Endothelial cell of umbilical vein (primary cell): ENCODE data around the gene BNC1.
A peak's percentile ranks its signal among the peaks of the same experiment; 100 is the strongest.

Source experiments
- EZH2 ChIP-seq: IDR thresholded peaks from 2 replicates; pipeline ENCODE4 v1.6.1; 2012; ENCODE audit warnings: borderline replicate concordance, low read depth, mild to moderate bottlenecking, moderate library complexity, low read length, inconsistent platforms; ENCODE audit not compliant: severe bottlenecking
- FOS ChIP-seq: IDR thresholded peaks from 2 replicates; pipeline ENCODE4 v1.6.1; 2011; ENCODE audit warnings: mild to moderate bottlenecking, low read length, moderate library complexity, borderline replicate concordance; ENCODE audit not compliant: insufficient read depth
- GATA2 ChIP-seq: IDR thresholded peaks from 2 replicates; pipeline ENCODE4 v1.7.0; 2011; ENCODE audit warnings: low read depth, mild to moderate bottlenecking, moderate library complexity, mixed read lengths, low read length; ENCODE audit not compliant: insufficient read length, insufficient read depth
- MYC ChIP-seq: IDR thresholded peaks from one replicate; pipeline ENCODE4 v1.6.1; 2011; ENCODE audit warnings: mild to moderate bottlenecking, low read depth, low read length
- POLR2A ChIP-seq: IDR thresholded peaks from 2 replicates; pipeline ENCODE4 v1.6.1; 2012; ENCODE audit warnings: low read depth, mild to moderate bottlenecking, control low read depth, low read length
- POLR2AphosphoS5 ChIP-seq: IDR thresholded peaks from 2 replicates; pipeline ENCODE4 v1.6.1; 2012; ENCODE audit warnings: low read depth, mild to moderate bottlenecking, control low read depth, low read length, moderate library complexity; ENCODE audit not compliant: insufficient read depth
- TF ChIP-seq, protein P1 (sequence below), 2 donors: IDR thresholded peaks; 1 replicate in 1 of 2; 2 replicates in 1 of 2; pipeline ENCODE4 v1.5.1; 2011; ENCODE audit warnings: low read length in 2 of 2, mild to moderate bottlenecking in 2 of 2, moderate library complexity in 2 of 2, control low read depth in 1 of 2, inconsistent platforms in 1 of 2, low read depth in 1 of 2; ENCODE audit not compliant: insufficient read depth in 1 of 2; ENCODE audit errors: extremely low read depth in 1 of 2
- TF ChIP-seq, protein P2 (sequence below): IDR thresholded peaks from 2 replicates; pipeline ENCODE4 v1.6.1; 2011; ENCODE audit not compliant: insufficient read depth, insufficient read length

DNA sequence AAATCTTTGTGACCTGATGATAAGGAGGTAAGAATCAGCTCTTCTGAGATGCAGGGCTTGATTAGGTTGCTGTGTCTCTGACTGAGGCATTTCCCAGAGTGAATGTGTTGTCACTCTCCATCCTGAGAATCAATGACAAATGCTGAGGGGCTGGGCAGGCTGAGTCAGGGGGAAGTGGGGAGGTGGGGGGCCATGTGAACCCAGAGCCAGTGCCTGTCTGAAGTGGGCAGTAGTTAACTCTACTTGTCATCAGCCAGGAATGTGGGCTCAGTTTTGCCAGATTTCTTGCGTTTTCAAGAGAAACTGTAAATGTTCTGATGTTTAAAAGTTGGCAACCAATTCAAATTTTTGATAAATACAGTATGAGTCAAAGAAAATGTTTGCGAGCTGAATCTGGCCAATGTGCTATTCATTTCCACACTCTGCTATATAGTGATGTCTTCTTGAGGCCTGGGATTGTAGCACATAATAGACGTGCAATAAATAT is 3.1 kb upstream of the BNC1 start:
- TF ChIP-seq, protein P1, sequence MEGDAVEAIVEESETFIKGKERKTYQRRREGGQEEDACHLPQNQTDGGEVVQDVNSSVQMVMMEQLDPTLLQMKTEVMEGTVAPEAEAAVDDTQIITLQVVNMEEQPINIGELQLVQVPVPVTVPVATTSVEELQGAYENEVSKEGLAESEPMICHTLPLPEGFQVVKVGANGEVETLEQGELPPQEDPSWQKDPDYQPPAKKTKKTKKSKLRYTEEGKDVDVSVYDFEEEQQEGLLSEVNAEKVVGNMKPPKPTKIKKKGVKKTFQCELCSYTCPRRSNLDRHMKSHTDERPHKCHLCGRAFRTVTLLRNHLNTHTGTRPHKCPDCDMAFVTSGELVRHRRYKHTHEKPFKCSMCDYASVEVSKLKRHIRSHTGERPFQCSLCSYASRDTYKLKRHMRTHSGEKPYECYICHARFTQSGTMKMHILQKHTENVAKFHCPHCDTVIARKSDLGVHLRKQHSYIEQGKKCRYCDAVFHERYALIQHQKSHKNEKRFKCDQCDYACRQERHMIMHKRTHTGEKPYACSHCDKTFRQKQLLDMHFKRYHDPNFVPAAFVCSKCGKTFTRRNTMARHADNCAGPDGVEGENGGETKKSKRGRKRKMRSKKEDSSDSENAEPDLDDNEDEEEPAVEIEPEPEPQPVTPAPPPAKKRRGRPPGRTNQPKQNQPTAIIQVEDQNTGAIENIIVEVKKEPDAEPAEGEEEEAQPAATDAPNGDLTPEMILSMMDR (IDR thresholded peaks at IDR 0.05; ENCODE audit: extremely low read depth in 1 of 2, insufficient read depth in 1 of 2, low read depth in 1 of 2, low read length in 2 of 2) = no peak
- no peak for TF ChIP-seq POLR2A
- TF ChIP-seq, protein P2, sequence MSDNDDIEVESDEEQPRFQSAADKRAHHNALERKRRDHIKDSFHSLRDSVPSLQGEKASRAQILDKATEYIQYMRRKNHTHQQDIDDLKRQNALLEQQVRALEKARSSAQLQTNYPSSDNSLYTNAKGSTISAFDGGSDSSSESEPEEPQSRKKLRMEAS = no peak
- peak; percentile 95 for TF ChIP-seq FOS
- no peak for TF ChIP-seq MYC
- TF ChIP-seq POLR2AphosphoS5 = peak; percentile 35
- TF ChIP-seq GATA2 = peak; percentile 91
- no peak for TF ChIP-seq EZH2
